ENCODE results near the gene ARL4C. TPM values are rescaled to one million over a fixed set of nuclear protein-coding genes. Genes with fewer than 3 reads are reported as not detected.
"Not testable (repeated sequence)": the region's sequence is repeated elsewhere in the genome, so short reads cannot be mapped to it uniquely, and the experiment has no call there.

ARL4C gene
- total and polyA plus RNA-seq, 4 donors = 6.8 to 12.5 (median 9.0) TPM

- DNase-seq = no peak
- 65 to 67% methylated on average over 2 of the region's 2 CpGs for WGBS, 2 donors
- no peaks in the 10 kb centered on the region for H3K36me3 ChIP-seq (ENCODE audit: control insufficient read depth in 1 of 2, insufficient read depth in 2 of 2, low read length in 1 of 2)
Measured at GRCh38 chr2:234457421-234457820, 39.5 kb downstream of the ARL4C start.

DNA sequence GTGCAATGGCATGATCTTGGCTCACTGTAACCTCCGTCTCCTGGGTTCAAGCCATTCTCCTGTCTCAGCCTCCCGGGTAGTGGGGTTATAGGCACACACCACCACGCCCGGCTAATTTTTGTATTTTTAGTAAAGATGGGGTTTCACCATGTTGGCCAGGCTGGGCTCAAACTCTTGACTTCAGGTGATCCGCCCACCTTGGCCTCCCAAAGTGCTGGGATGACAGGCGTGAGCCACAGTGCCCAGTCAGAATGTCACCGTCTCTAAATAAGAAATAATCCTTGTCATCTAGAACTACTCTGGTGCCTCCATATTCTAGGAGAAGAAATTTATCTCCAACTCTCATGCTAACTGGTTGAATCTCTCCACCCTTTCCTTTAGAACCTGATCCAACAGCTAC, 41.6 kb downstream of the ARL4C start:
- 91 to 95% methylated on average over 7 of the region's 7 CpGs for WGBS, 2 donors

More at GRCh38 chr2:234457421-234457820, 39.5 kb downstream of the ARL4C start:
- no peak for ATAC-seq (ENCODE audit: low FRiP score)
- Histone ChIP-seq H3K4me3 (ENCODE audit: low read length in 2 of 2) (no peak overlapping the region), H3K9me3 (ENCODE audit: control insufficient read depth, low read length) (peaks cover 2% of the 10 kb centered on the region), H3K27ac (ENCODE audit: low read depth in 1 of 2, low read length in 2 of 2) (no peak overlapping the region), H3K27me3 (ENCODE audit: control insufficient read depth in 1 of 2, insufficient read depth in 2 of 2, low read length in 1 of 2) (no peaks in the 10 kb centered on the region), H3K4me1 (ENCODE audit: control insufficient read depth in 1 of 2, insufficient read depth in 2 of 2, low read length in 2 of 2) (no peaks in the 10 kb centered on the region)
- intact Hi-C loops (cut with DNase I) = no loop called here

DNA sequence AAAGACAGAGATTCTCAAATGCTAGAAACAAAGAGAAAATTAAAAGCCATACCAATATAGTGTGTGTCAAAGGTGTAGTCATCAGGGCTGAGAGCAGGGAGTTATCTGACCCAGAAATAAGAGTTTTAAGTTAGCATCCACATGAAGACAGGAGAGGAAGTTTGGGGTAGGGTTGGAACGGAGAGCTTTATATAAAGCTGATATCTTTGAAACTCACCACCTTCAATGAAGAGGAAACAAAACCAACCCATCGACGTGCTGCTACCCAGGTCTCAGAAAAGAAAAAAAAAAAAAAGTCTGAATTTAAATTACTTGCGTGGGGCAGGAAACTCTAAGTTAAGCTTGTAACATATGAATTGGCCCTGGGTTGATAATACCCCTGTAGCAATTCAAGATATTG, 42.4 kb downstream of the ARL4C start:
- WGBS, 2 donors = 70 to 76% methylated on average over 4 of the region's 4 CpGs
- H3K27me3 ChIP-seq (ENCODE audit: control insufficient read depth in 1 of 2, insufficient read depth in 2 of 2, low read length in 1 of 2) = no peaks in the 10 kb centered on the region
- peaks cover 2% of the 10 kb centered on the region for H3K9me3 ChIP-seq (ENCODE audit: control insufficient read depth, low read length)
- ATAC-seq (ENCODE audit: low FRiP score) (no peak), DNase-seq (no peak)
- no peak overlapping the region for H3K27ac ChIP-seq (ENCODE audit: low read depth in 1 of 2, low read length in 2 of 2)
- no peak overlapping the region for H3K4me3 ChIP-seq (ENCODE audit: low read length in 2 of 2)
- H3K36me3 ChIP-seq (ENCODE audit: control insufficient read depth in 1 of 2, insufficient read depth in 2 of 2, low read length in 1 of 2) = no peaks in the 10 kb centered on the region
- no peaks in the 10 kb centered on the region for H3K4me1 ChIP-seq (ENCODE audit: control insufficient read depth in 1 of 2, insufficient read depth in 2 of 2, low read length in 2 of 2)
- intact Hi-C loops (cut with DNase I) = no loop called here

More for the DNA sequence above, 41.6 kb downstream of the ARL4C start:
- H3K27ac ChIP-seq (ENCODE audit: low read depth in 1 of 2, low read length in 2 of 2); H3K4me3 ChIP-seq (ENCODE audit: low read length in 2 of 2); DNase-seq; H3K36me3 ChIP-seq (ENCODE audit: control insufficient read depth in 1 of 2, insufficient read depth in 2 of 2, low read length in 1 of 2); H3K27me3 ChIP-seq (ENCODE audit: control insufficient read depth in 1 of 2, insufficient read depth in 2 of 2, low read length in 1 of 2); H3K4me1 ChIP-seq (ENCODE audit: control insufficient read depth in 1 of 2, insufficient read depth in 2 of 2, low read length in 2 of 2); ATAC-seq (ENCODE audit: low FRiP score); intact Hi-C loops (cut with DNase I); H3K9me3 ChIP-seq (ENCODE audit: control insufficient read depth, low read length): not testable (repeated sequence)

- intact Hi-C loops (cut with DNase I) = no loop called here
- no peaks in the 10 kb centered on the region for H3K27me3 ChIP-seq (ENCODE audit: control insufficient read depth in 1 of 2, insufficient read depth in 2 of 2, low read length in 1 of 2)
- no peak overlapping the region for H3K4me3 ChIP-seq (ENCODE audit: low read length in 2 of 2)
- no peak overlapping the region for H3K27ac ChIP-seq (ENCODE audit: low read depth in 1 of 2, low read length in 2 of 2)
- 54 to 58% methylated on average over 5 of the region's 5 CpGs for WGBS, 2 donors
- ATAC-seq (ENCODE audit: low FRiP score) (no peak), DNase-seq (no peak)
- no peaks in the 10 kb centered on the region for H3K9me3 ChIP-seq (ENCODE audit: control insufficient read depth, low read length)
- H3K4me1 ChIP-seq (ENCODE audit: control insufficient read depth in 1 of 2, insufficient read depth in 2 of 2, low read length in 2 of 2) = no peaks in the 10 kb centered on the region
- H3K36me3 ChIP-seq (ENCODE audit: control insufficient read depth in 1 of 2, insufficient read depth in 2 of 2, low read length in 1 of 2) = no peaks in the 10 kb centered on the region
Measured at GRCh38 chr2:234453216-234453615, 43.7 kb downstream of the ARL4C start.

GRCh38 chr2:234451852-234452625, 44.8 kb downstream of the ARL4C start:
- DNase-seq = no peak
- no peaks in the 10 kb centered on the region for H3K36me3 ChIP-seq (ENCODE audit: control insufficient read depth in 1 of 2, insufficient read depth in 2 of 2, low read length in 1 of 2)
- H3K27me3 ChIP-seq (ENCODE audit: control insufficient read depth in 1 of 2, insufficient read depth in 2 of 2, low read length in 1 of 2) = no peaks in the 10 kb centered on the region
- 66 to 74% methylated on average over 4 of the region's 4 CpGs for WGBS, 2 donors
- no peaks in the 10 kb centered on the region for H3K9me3 ChIP-seq (ENCODE audit: control insufficient read depth, low read length)
- no peaks in the 10 kb centered on the region for H3K4me1 ChIP-seq (ENCODE audit: control insufficient read depth in 1 of 2, insufficient read depth in 2 of 2, low read length in 2 of 2)
- no peak for ATAC-seq (ENCODE audit: low FRiP score)
- intact Hi-C loops (cut with DNase I) = no loop called here
- no peak overlapping the region for H3K27ac ChIP-seq (ENCODE audit: low read depth in 1 of 2, low read length in 2 of 2)
- no peak overlapping the region for H3K4me3 ChIP-seq (ENCODE audit: low read length in 2 of 2)

GRCh38 chr2:234451242-234451641, 45.6 kb downstream of the ARL4C start:
- H3K27ac ChIP-seq (ENCODE audit: low read depth in 1 of 2, low read length in 2 of 2) = no peak overlapping the region
- ATAC-seq (ENCODE audit: low FRiP score) (no peak), DNase-seq (no peak)
- H3K4me1 ChIP-seq (ENCODE audit: control insufficient read depth in 1 of 2, insufficient read depth in 2 of 2, low read length in 2 of 2) = no peaks in the 10 kb centered on the region
- H3K27me3 ChIP-seq (ENCODE audit: control insufficient read depth in 1 of 2, insufficient read depth in 2 of 2, low read length in 1 of 2) = no peaks in the 10 kb centered on the region
- intact Hi-C loops (cut with DNase I) = no loop called here
- WGBS, 2 donors = 93 to 95% methylated on average over 2 of the region's 2 CpGs
- H3K9me3 ChIP-seq (ENCODE audit: control insufficient read depth, low read length) = no peaks in the 10 kb centered on the region
- no peak overlapping the region for H3K4me3 ChIP-seq (ENCODE audit: low read length in 2 of 2)
- H3K36me3 ChIP-seq (ENCODE audit: control insufficient read depth in 1 of 2, insufficient read depth in 2 of 2, low read length in 1 of 2) = no peaks in the 10 kb centered on the region

DNA sequence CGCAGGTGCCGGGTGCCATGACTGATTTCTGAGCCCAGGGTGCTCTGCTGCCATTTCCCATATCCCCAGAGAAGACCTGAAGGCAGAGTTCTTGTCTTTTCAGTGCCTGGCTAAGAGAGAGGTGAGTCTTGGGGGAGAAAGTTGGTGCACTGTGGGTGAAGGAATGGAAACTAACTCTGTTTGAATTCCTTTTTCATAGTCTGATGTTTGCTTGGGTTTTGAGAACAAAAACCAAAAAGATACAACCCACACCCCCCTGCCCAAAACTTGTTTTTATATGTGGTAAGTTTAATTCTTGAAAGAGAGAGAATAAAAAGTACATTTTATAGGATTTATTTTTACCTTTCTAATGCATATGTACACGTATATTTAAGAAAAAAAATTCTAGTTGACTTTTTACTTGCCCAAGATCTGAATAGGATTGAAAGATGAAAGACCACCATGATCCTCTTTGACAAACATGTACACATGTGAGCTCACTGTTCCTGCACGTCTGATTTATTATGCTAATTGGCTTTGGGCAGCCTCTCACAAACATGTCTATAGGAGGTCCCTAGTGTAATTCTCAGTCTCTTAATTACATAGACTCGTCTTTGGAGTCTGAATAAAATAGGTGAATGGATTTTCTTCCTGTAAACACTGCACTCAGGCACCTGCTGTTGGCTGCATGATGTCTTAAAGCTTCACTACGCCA, 46.3 kb downstream of the ARL4C start:
- no peaks in the 10 kb centered on the region for H3K27me3 ChIP-seq (ENCODE audit: control insufficient read depth in 1 of 2, insufficient read depth in 2 of 2, low read length in 1 of 2)
- no peak for DNase-seq
- no peak for ATAC-seq (ENCODE audit: low FRiP score)
- 76 to 86% methylated on average over 6 of the region's 6 CpGs for WGBS, 2 donors
- no peak overlapping the region for H3K27ac ChIP-seq (ENCODE audit: low read depth in 1 of 2, low read length in 2 of 2)
- H3K4me1 ChIP-seq (ENCODE audit: control insufficient read depth in 1 of 2, insufficient read depth in 2 of 2, low read length in 2 of 2) = no peaks in the 10 kb centered on the region
- H3K4me3 ChIP-seq (ENCODE audit: low read length in 2 of 2) = no peak overlapping the region
- intact Hi-C loops (cut with DNase I) = no loop called here
- H3K36me3 ChIP-seq (ENCODE audit: control insufficient read depth in 1 of 2, insufficient read depth in 2 of 2, low read length in 1 of 2) = no peaks in the 10 kb centered on the region
- no peaks in the 10 kb centered on the region for H3K9me3 ChIP-seq (ENCODE audit: control insufficient read depth, low read length)

DNA sequence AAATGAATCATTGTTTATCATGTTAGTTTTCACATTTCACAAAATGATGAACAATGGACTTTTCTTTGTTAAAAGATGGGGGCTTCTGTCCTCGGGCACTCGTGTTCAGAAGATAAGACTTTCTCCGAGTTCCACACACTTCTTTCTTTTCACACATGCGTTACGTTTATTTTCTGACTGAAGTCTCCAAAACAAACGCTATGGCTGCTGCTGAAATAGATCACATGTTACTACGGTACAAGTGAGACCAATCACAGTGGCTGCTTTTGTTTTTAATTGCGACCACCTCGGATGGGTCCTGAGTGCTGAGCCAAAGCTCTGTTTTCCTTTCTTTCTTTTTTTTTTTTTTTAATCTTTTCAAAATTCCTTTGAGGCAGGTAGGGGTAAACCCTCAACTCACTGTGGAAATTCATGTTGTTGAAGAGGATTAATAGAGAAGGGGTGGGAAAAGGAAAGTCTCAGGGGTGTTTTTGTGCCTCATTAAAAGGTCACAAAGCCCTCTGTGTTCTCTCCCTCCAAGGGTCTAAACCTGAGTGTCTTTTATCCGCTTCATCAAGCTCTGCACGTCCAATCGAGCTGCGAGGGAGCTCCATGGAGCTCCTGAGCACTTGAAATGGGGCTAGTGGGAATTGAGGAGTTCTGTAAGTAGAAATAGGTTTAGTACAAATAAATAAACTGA, 48.2 kb downstream of the ARL4C start:
- Histone ChIP-seq H3K36me3 (ENCODE audit: control insufficient read depth in 1 of 2, insufficient read depth in 2 of 2, low read length in 1 of 2) (no peaks in the 10 kb centered on the region), H3K4me3 (ENCODE audit: low read length in 2 of 2) (no peak overlapping the region), H3K9me3 (ENCODE audit: control insufficient read depth, low read length) (no peaks in the 10 kb centered on the region), H3K4me1 (ENCODE audit: control insufficient read depth in 1 of 2, insufficient read depth in 2 of 2, low read length in 2 of 2) (no peaks in the 10 kb centered on the region), H3K27me3 (ENCODE audit: control insufficient read depth in 1 of 2, insufficient read depth in 2 of 2, low read length in 1 of 2) (no peaks in the 10 kb centered on the region), H3K27ac (ENCODE audit: low read depth in 1 of 2, low read length in 2 of 2) (no peak overlapping the region)
- ATAC-seq (ENCODE audit: low FRiP score) (no peak), DNase-seq (no peak)
- intact Hi-C loops (cut with DNase I) = no loop called here
- WGBS, 2 donors = 39 to 46% methylated on average over 13 of the region's 13 CpGs
